HG03139 (cell line): ENCODE results near the gene KLHDC9.

ENCODE experiments used
- ATAC-seq: cut with Tn5 transposase; IDR thresholded peaks from one replicate; pipeline ENCODE4 v1.9.1; 2021; ENCODE audit not compliant: unreplicated experiment

KLHDC9 gene

GRCh38 chr1:161131523-161132409, 33.6 kb downstream of the KLHDC9 start:
- ATAC-seq, result no peak

- ATAC-seq, result peak; percentile 90
Observed at GRCh38 chr1:161132410-161133219, 34.5 kb downstream of the KLHDC9 start, which contains the start of gene DEDD. TSS of gene DEDD (minus strand) at chr1:161132667. CDS start at chr1:161124462, 8,205 bp downstream.

- no peak for ATAC-seq
Observed at GRCh38 chr1:161133220-161133740, 35.1 kb downstream of the KLHDC9 start.

- ATAC-seq, result no peak
Observed at GRCh38 chr1:161137881-161138280, 39.7 kb downstream of the KLHDC9 start.

GRCh38 chr1:161138431-161138830, 40.3 kb downstream of the KLHDC9 start:
- ATAC-seq, result no peak

- ATAC-seq, result no peak
Observed at GRCh38 chr1:161139766-161140165, 41.6 kb downstream of the KLHDC9 start.

- ATAC-seq, result no peak
Observed at GRCh38 chr1:161140755-161141400, 42.7 kb downstream of the KLHDC9 start.

GRCh38 chr1:161145832-161146231, 47.7 kb downstream of the KLHDC9 start:
- no peak for ATAC-seq
